Ovary (tissue), 3 donors: ENCODE measurements around the gene CACNB2.

Experiments used
- CTCF ChIP-seq, 3 donors: fragments of 450-650 bp in 2 of 3; fragments of 200-600 bp in 1 of 3; IDR thresholded peaks; one replicate each; pipeline versions ENCODE4 v1.5.1 to v1.8.0; 2016 to 2022; ENCODE audit warnings: antibody characterized with exemption in 3 of 3, mild to moderate bottlenecking in 1 of 3
- EP300 ChIP-seq: sonication (generic); formaldehyde crosslinking; IDR thresholded peaks from one replicate; pipeline ENCODE4 v1.6.1; 2017; ENCODE audit warnings: antibody characterized with exemption
- POLR2A ChIP-seq: fragments of 450-650 bp; IDR thresholded peaks from one replicate; pipeline ENCODE4 v1.6.1; 2017; ENCODE audit warnings: antibody characterized with exemption, mild to moderate bottlenecking, moderate library complexity
- donor health status: DM: no; HTN: no; CAD: no.

- TF ChIP-seq CTCF (IDR thresholded peaks at IDR 0.05) = no peak
- no peak for TF ChIP-seq POLR2A
- TF ChIP-seq EP300 = no peak
Measured at GRCh38 chr10:18144396-18144795, 4.2 kb downstream of the CACNB2 start.
